ENCODE results near the gene CEBPG.

Gene CEBPG

DNA sequence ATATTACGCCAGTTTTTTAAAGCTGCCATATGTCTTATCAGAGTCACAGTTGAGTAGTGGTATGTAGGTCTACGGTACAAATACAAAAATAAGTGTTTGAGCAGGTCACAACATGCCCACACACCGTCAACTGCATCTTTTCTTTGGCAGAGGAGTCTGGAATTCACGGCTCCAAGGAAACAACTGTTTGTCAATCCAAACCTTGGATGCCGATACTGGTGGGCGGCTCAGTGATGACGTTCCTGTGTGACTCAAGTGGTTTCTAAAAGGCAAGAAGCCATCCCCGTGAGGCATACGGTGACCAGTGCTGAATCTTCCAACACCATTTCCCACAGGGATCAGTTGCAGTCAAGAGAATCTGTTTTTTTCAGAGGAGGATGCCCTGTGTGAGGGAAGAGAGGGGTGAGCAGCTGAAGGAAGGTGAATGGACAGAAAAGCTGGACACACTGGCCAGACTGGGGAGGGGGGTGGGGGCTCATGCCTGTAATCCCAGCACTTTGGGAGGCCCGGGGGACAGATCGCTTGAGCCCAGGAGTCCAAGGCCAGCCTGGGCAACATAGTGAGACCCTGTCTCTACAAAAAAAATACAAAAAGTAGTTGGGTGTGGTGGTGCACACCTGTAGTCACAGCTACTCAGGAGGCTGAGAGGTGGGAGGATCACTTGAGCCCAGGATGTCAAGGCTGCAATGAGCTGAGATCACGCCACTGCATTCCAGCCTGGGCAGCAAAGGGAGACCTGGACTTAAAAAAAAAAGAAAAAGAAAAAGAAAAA, 22.8 kb upstream of the CEBPG start:
- FAIRE-seq, result no peak

GRCh38 chr19:33355535-33355934, 18.0 kb upstream of the CEBPG start:
- no peak for FAIRE-seq

- no peak for FAIRE-seq
These were observed 16.0 kb upstream of the CEBPG start for GRCh38 chr19:33357556-33357955.

GRCh38 chr19:33358408-33358807, 15.1 kb upstream of the CEBPG start:
- no peak for FAIRE-seq

DNA sequence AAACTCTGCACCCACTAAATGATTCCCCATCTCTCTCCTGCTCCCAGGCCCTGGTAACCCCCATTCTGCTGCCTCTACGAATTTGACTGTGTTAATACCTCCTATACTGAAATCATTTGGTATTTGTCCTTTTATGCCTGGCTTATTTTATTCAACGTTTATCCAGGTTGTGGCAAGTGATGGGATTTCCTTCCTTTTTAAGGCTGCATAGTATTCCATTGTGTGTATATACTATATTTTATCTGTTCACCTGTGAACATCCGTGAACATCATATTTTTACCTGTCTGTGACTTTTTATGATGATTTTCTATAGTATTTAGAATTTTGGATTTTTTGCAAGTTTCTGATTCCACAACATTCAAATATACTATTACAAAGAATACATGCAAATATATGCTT, 13.9 kb upstream of the CEBPG start:
- no peak for FAIRE-seq

- FAIRE-seq, result no peak
These were observed 10.8 kb upstream of the CEBPG start for GRCh38 chr19:33362508-33363228.

- no peak for FAIRE-seq
These were observed 10.0 kb upstream of the CEBPG start for GRCh38 chr19:33363476-33363875.

GRCh38 chr19:33365691-33366090, 7.8 kb upstream of the CEBPG start:
- no peak for FAIRE-seq

GRCh38 chr19:33366127-33366526, 7.4 kb upstream of the CEBPG start:
- no peak for FAIRE-seq

- FAIRE-seq, result no peak
These were observed 6.6 kb upstream of the CEBPG start for GRCh38 chr19:33366897-33367296.

DNA sequence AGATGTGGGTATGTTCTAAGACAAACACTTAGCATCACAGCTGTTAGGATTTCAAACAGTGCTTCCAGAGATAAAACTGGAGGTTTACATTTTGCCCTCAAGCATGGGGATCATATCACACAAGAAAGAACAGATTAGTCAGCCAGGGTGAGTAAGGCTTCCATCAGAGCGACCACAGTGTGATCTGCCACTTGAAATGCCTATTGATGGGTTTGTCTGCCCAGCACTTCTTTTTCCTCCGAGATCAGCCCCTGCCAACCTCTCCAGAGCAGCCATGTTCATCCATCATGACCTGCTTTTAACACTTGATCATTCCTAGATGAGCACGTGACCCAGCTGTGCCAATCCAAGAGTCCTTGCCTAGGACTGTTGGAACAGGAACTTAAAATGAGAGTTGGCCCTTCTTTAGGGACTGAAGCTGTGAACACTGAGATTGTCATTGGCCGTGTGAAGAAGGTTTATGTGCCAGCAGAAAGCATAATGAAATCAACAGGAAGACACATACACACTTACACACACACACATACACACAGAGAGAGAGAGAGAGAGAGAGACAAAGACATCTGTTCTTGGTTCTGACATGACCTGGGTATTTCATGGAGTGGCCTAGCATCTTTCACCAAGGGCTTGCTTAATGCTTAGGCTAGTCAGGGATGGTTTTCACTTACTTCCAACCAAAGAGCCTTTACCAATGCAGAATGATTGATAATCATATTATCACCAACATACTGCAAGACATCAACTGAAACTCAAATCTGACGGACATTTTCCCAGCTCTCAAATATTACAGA, 5.2 kb upstream of the CEBPG start:
- FAIRE-seq, result no peak

- FAIRE-seq, result no peak
These were observed 2.7 kb upstream of the CEBPG start for GRCh38 chr19:33370783-33371182.

GRCh38 chr19:33374236-33374714, 766 bp downstream of the CEBPG start:
- FAIRE-seq, result no peak

DNA sequence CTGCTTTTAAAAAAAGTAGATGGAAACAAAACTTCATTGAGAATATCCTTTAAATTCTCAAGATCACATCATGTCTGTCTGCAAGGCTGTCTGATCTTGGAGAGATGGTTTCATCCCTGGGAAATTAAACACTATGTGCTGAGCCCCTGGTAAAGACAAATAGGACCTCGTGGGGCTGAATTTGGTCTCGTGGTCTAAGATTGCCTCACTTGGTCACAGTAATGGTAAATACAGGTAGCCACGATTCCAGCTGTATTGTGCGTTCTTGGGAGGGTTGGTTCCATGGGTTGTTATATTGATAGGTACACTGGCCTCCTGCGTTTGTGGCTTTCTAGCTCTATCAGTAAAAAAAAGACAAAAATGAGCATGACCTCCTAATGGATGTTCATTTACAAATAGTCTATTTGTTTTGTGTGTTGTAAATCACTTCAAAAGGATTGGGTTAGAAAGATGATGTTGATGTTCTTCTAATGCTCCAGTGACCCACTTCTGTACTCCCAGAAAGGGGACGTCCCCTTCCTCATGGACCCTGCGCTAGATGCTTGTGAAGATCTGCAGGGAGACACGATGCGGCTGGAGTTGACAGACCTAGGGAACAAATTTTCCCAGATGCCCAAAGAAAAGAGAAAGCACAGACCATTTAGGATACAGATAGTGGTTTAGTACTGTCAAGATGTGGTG, 1.8 kb downstream of the CEBPG start:
- no peak for FAIRE-seq

DNA sequence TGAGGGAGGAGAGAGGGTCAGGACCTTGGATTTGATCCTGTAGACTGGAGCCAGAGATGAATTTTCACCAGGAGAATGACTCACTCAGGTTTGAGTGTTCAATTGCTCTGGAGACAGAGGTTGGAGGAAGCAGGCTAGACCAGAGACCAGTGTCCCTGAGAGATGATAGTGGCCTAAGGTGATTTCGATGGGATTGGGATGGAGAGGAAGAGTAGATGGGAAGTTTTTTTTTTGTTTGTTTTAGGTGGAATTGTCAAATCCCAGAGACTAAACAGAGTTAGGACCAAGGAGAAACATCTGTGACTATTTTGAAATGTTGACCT, 2.3 kb downstream of the CEBPG start:
- FAIRE-seq, result no peak

DNA sequence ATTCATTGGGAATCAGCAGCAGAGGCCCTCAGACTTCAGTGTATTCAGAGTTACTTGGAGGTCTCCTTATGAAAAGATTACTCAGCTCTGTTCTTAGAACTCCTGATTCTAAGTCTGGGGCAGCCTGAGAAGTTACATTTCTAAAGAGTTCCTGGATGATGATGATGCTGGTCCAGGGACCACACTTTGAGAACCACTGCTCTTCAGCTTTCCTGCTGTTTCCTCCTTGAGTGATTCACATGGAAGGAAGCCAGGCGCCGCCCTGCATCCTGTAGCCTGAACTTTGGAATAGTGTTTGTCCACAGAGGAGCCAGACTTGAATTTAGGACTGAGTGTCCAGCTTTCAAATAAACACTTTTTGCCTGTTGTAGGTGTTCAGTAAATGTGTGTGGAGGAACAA, 2.9 kb downstream of the CEBPG start:
- FAIRE-seq, result no peak

GRCh38 chr19:33376941-33377557, 3.5 kb downstream of the CEBPG start:
- no peak for FAIRE-seq

DNA sequence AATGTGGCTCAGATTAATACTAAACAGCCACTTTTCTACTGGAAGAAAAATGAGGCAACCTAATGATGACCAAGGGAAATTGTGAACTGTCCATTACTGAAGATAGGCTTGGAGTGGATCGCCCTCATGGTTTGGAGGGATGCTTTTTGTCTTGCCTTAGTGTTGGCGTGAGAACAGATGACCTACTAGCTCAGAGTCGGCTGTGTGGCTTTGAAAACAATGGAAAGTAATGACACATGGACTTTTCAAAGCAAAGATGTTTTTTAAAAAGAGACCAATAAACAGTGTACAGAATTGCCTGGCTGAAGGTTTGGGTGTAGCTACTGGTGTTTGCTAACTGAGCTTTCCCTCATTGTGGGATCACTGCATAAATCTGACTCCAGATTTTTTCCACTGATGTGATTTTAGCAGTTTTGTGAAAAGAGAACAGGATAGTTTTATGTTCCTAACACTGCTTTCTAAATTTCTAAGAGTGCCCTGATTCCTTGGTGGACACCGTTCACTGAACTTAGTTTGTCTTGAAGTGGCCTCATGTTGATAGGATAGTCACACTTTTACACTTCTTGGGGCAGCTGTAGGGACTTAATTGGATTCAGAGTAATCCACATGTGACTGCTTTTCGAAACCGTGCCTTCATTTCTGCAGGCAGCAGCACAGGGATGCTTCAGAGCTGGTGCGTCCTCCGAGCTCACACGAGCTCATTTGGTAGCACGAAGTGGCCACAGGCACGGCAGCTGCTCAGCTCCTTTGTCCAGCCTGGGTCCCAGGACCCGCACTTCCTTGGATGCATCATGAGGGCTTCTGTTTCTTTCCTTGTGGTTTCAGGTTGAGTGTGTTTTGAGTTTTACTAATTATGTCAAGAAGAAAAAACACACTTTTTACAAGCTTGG, 4.3 kb downstream of the CEBPG start:
- FAIRE-seq, result no peak

DNA sequence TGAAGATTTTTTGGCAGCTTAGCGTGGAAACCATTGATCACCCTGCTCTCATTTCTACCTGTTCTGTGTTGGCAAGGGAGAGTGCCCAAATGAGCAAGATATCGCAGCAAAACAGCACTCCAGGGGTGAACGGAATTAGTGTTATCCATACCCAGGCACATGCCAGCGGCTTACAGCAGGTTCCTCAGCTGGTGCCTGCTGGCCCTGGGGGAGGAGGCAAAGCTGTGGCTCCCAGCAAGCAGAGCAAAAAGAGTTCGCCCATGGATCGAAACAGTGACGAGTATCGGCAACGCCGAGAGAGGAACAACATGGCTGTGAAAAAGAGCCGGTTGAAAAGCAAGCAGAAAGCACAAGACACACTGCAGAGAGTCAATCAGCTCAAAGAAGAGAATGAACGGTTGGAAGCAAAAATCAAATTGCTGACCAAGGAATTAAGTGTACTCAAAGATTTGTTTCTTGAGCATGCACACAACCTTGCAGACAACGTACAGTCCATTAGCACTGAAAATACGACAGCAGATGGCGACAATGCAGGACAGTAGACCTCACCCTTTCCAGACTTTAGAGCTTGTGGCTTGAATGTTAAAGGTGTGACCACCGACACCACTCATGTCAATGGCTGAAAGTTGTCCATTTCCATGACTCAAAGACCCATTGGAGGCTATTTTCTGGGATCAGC, 5.8 kb downstream of the CEBPG start:
- no peak for FAIRE-seq

DNA sequence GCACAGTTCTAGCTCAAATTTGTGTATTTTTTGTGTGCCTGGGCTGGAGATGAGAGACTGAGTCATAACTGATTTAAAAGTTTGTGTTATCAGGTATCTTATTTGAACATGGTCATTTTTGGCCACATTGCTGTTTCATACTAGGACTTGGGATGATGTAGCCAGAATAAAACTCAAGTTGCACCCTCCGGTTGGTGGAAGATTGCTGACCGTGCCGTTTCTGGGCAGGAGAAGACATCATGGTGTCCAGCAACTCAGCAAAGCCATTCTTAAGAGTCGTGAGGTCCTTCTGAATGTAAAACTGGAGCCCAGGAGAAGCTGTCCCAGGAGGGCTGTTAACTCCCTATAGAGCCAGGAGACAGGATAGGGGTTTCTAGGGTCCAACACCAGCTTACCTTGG, 7.6 kb downstream of the CEBPG start:
- no peak for FAIRE-seq

GRCh38 chr19:33382006-33382405, 8.5 kb downstream of the CEBPG start:
- FAIRE-seq, result no peak

Measured in G401.6 (cell line).